ENCODE results near the gene GRPR. TPM values are rescaled to one million over a fixed set of nuclear protein-coding genes. Genes with fewer than 3 reads are reported as not detected.
"Not testable (repeated sequence)": the region's sequence is repeated elsewhere in the genome, so short reads cannot be mapped to it uniquely, and the experiment has no call there.

GRPR gene
- total RNA-seq, 4 donors from 2014 or later, result not detected

DNA sequence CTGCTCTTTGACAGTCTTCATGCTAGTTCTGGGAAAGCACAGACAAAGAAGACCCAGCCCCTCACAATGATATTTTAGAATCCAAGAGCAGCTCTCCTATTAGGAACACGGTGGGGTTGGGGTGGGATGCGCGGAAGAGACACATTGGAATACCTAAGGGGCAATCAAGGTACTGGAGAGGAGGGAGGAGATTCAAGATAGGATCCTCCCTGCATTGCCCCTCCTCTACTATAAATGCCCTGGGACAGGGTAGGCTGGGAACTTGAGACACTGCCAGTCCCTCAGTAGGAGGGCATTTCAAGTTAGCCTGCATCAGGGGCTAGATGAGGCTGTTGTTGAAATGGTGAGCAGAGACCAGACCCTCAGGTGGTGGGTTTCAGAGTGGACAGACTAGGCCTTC, 49.0 kb downstream of the GRPR start:
- intact Hi-C loops (cut with DNase I), result no loop called here
- no peak for DNase-seq
- 83 to 94% methylated on average over 1 to 3 of the region's 3 CpGs for WGBS, 2 donors

GRCh38 chrX:16175329-16176061, 52.1 kb downstream of the GRPR start:
- intact Hi-C loops (cut with DNase I), result no loop called here
- 35 to 45% methylated on average over 3 of the region's 3 CpGs for WGBS, 2 donors
- no peak for DNase-seq
- no peaks in the 10 kb centered on the region for H3K27me3 ChIP-seq
- no peak overlapping the region for H3K27ac ChIP-seq
- no peaks in the 10 kb centered on the region for H3K4me1 ChIP-seq
- no peaks in the 10 kb centered on the region for H3K36me3 ChIP-seq
- no peaks in the 10 kb centered on the region for H3K9me3 ChIP-seq
- no peak overlapping the region for H3K4me3 ChIP-seq
- TF ChIP-seq POLR2A (IDR thresholded peaks at IDR 0.05), result no peak
- TF ChIP-seq, protein P1, sequence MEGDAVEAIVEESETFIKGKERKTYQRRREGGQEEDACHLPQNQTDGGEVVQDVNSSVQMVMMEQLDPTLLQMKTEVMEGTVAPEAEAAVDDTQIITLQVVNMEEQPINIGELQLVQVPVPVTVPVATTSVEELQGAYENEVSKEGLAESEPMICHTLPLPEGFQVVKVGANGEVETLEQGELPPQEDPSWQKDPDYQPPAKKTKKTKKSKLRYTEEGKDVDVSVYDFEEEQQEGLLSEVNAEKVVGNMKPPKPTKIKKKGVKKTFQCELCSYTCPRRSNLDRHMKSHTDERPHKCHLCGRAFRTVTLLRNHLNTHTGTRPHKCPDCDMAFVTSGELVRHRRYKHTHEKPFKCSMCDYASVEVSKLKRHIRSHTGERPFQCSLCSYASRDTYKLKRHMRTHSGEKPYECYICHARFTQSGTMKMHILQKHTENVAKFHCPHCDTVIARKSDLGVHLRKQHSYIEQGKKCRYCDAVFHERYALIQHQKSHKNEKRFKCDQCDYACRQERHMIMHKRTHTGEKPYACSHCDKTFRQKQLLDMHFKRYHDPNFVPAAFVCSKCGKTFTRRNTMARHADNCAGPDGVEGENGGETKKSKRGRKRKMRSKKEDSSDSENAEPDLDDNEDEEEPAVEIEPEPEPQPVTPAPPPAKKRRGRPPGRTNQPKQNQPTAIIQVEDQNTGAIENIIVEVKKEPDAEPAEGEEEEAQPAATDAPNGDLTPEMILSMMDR (IDR thresholded peaks at IDR 0.05), result no peak

More for the DNA sequence above, 49.0 kb downstream of the GRPR start:
- H3K36me3 ChIP-seq, result no peaks in the 10 kb centered on the region
- H3K4me3 ChIP-seq, result no peak overlapping the region
- H3K4me1 ChIP-seq, result no peaks in the 10 kb centered on the region
- no peaks in the 10 kb centered on the region for H3K9me3 ChIP-seq
- no peak overlapping the region for H3K27ac ChIP-seq
- H3K27me3 ChIP-seq, result no peaks in the 10 kb centered on the region
- TF ChIP-seq, protein P1 (IDR thresholded peaks at IDR 0.05), result no peak
- no peak for TF ChIP-seq POLR2A (IDR thresholded peaks at IDR 0.05)

DNA sequence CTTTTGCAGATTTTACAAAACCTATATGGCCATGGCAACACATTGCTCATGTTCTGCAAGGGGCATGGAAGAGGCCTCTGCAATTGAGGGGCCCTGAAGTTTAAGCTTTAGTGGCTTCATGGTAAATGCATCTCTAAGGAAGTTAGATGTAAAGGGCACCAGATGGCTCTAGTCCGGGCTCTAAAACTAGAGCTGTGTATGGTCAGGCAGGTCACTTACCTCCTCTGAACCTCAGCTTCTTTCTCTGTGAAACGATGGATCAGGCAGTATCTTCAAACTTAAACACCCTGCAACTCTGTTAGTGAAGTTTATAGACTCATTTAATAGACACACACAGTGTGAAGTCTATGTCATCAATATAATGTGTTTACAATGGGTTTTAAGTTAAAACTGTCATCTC, 53.9 kb downstream of the GRPR start:
- H3K4me3 ChIP-seq, result no peak overlapping the region
- no peak for DNase-seq
- H3K36me3 ChIP-seq, result no peaks in the 10 kb centered on the region
- TF ChIP-seq, protein P1 (IDR thresholded peaks at IDR 0.05), result no peak
- TF ChIP-seq POLR2A (IDR thresholded peaks at IDR 0.05), result no peak
- H3K4me1 ChIP-seq, result no peaks in the 10 kb centered on the region
- no peaks in the 10 kb centered on the region for H3K9me3 ChIP-seq
- intact Hi-C loops (cut with DNase I), result no loop called here
- no peak overlapping the region for H3K27ac ChIP-seq
- no peaks in the 10 kb centered on the region for H3K27me3 ChIP-seq
- WGBS, 2 donors, result 26 to 50% methylated on average over 2 of the region's 2 CpGs

GRCh38 chrX:16183843-16184242, 60.5 kb downstream of the GRPR start:
- H3K4me1 ChIP-seq; H3K4me3 ChIP-seq; H3K9me3 ChIP-seq; H3K27ac ChIP-seq; DNase-seq; H3K36me3 ChIP-seq; H3K27me3 ChIP-seq; intact Hi-C loops (cut with DNase I): not testable (repeated sequence)
- 61 to 79% methylated on average over 7 to 10 of the region's 10 CpGs for WGBS, 2 donors

DNA sequence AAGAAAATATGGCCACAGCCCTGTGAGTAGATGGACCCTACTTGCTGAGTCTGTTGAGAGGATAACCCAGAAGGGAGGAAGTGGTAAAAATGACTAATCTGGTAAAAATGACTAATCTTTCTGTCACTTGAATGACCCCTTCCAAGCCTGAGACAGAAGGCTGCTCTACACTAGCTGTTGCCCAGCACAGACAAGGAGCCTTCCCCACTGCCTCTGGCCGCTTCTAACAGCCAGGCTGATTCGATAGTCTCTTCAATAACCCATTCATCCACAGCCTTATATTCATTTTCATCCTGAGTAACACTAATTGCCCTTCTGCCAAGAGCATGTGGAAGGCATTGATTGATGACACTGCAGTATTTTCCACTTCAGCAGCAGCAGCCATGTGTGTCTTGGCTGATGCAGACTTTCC, 62.4 kb downstream of the GRPR start:
- DNase-seq, result no peak
- no peaks in the 10 kb centered on the region for H3K27me3 ChIP-seq
- H3K9me3 ChIP-seq, result no peaks in the 10 kb centered on the region
- intact Hi-C loops (cut with DNase I), result no loop called here
- no peaks in the 10 kb centered on the region for H3K36me3 ChIP-seq
- no peak overlapping the region for H3K27ac ChIP-seq
- H3K4me1 ChIP-seq, result no peaks in the 10 kb centered on the region
- no peak for TF ChIP-seq POLR2A (IDR thresholded peaks at IDR 0.05)
- TF ChIP-seq, protein P1 (IDR thresholded peaks at IDR 0.05), result no peak
- 22 to 28% methylated on average over 1 to 2 of the region's 2 CpGs for WGBS, 2 donors
- H3K4me3 ChIP-seq, result no peak overlapping the region
